Keratinocyte (primary cell): ENCODE measurements around the gene PAX5. TPM values are rescaled to one million over a fixed set of nuclear protein-coding genes. Genes with fewer than 3 reads are reported as not detected.

Experiments used
- DNase-seq: peaks from one replicate; pipeline ENCODE4 v3.0.0-alpha.2; 2011; ENCODE audit warnings: low read depth, missing footprints, low spot score
- FAIRE-seq: peaks from 2 replicates; lab custom pipeline; 2011; peaks lifted over from hg19 to GRCh38; lab: Jason Lieb, UNC
- H2AFZ ChIP-seq: 2 replicates; pipeline ENCODE4 v1.6.0; 2012; ENCODE audit warnings: low read length, control low read depth, inconsistent platforms; ENCODE audit not compliant: control insufficient read depth
- H3K27ac ChIP-seq: 2 replicates; pipeline ENCODE4 v1.5.1; 2011; ENCODE audit warnings: low read length; ENCODE audit not compliant: control insufficient read depth, insufficient read depth
- H3K27me3 ChIP-seq: 3 replicates; pipeline ENCODE4 v1.6.0; 2011; ENCODE audit warnings: low read length; ENCODE audit not compliant: control insufficient read depth, insufficient read depth; ENCODE audit errors: extremely low read depth
- H3K36me3 ChIP-seq, 2 experiments: 2 replicates in 1 of 2; 3 replicates in 1 of 2; pipeline ENCODE4 v1.5.1; 2011; ENCODE audit warnings: low read length in 2 of 2, mild to moderate bottlenecking in 1 of 2; ENCODE audit not compliant: control insufficient read depth in 2 of 2, insufficient read depth in 2 of 2; ENCODE audit errors: extremely low read depth in 1 of 2
- H3K4me1 ChIP-seq: 3 replicates; pipeline ENCODE4 v1.5.1; 2011; ENCODE audit warnings: low read length; ENCODE audit not compliant: control insufficient read depth, insufficient read depth; ENCODE audit errors: extremely low read depth
- H3K4me2 ChIP-seq: 3 replicates; pipeline ENCODE4 v1.6.0; 2011; ENCODE audit warnings: low read depth, low read length; ENCODE audit not compliant: control insufficient read depth, insufficient read depth; ENCODE audit errors: extremely low read depth
- H3K4me3 ChIP-seq, 3 experiments: fragments of 200-600 bp in 1 of 3; sonication (generic) in 1 of 3; 2 replicates in 2 of 3; 3 replicates in 1 of 3; pipeline ENCODE4 v1.5.1; 2011 to 2016; ENCODE audit warnings: low read length in 3 of 3, mild to moderate bottlenecking in 3 of 3, control low read depth in 2 of 3, inconsistent platforms in 1 of 3, low read depth in 1 of 3, mixed read lengths in 1 of 3, mixed run types in 1 of 3, moderate library complexity in 1 of 3; ENCODE audit not compliant: control insufficient read depth in 2 of 3, insufficient read depth in 2 of 3; ENCODE audit errors: extremely low read depth in 1 of 3
- H3K79me2 ChIP-seq: 2 replicates; pipeline ENCODE4 v1.6.0; 2012; ENCODE audit warnings: low read length; ENCODE audit not compliant: control insufficient read depth, insufficient read depth
- H3K9ac ChIP-seq: 3 replicates; pipeline ENCODE4 v1.6.0; 2011; ENCODE audit warnings: low read length; ENCODE audit not compliant: control insufficient read depth, insufficient read depth; ENCODE audit errors: extremely low read depth
- H3K9me1 ChIP-seq: 3 replicates; pipeline ENCODE4 v1.6.0; 2011; ENCODE audit warnings: low read length; ENCODE audit not compliant: control insufficient read depth, insufficient read depth; ENCODE audit errors: extremely low read depth
- H3K9me3 ChIP-seq: 2 replicates; pipeline ENCODE4 v1.5.1; 2012; ENCODE audit warnings: low read depth, low read length; ENCODE audit not compliant: control insufficient read depth
- H4K20me1 ChIP-seq: 3 replicates; pipeline ENCODE4 v1.6.0; 2011; ENCODE audit warnings: low read length; ENCODE audit not compliant: control insufficient read depth, insufficient read depth; ENCODE audit errors: extremely low read depth
- EZH2 ChIP-seq: IDR thresholded peaks from one replicate; pipeline ENCODE4 v1.6.1; 2012; ENCODE audit warnings: inconsistent platforms, mild to moderate bottlenecking, low read length, moderate library complexity
- dilution Hi-C: fragments of 300-500 bp; cut with MboI; formaldehyde crosslinking; loops from one replicate; pipeline ENCODE4 v1.7.0; 2020; ENCODE audit warnings: low sequenced_read_pairs; ENCODE audit not compliant: extremely low pct_ligation_motif_present
- polyA plus RNA-seq, 5 experiments: library from polyadenylated mRNA; depleted of rRNA in 3 of 5; stranded (reverse) in 3 of 5; stranded (forward) in 1 of 5; unstranded in 1 of 5; fragments of >200 nt; gene quantifications; 1 replicate in 1 of 5; 2 replicates in 3 of 5; 3 replicates in 1 of 5; pipeline versions ENCODE4 v1.2.1 to v1.2.3, GENCODE V29; 2011 to 2012; ENCODE audit warnings: missing spikeins in 2 of 5, low read depth in 1 of 5, low replicate concordance in 1 of 5
- small RNA-seq, 3 experiments: library from RNA; depleted of rRNA; stranded (forward); fragments of <200 nt; gene quantifications; one replicate each; pipeline ENCODE3, GENCODE V24; 2012; ENCODE audit warnings: low read depth in 3 of 3, low replicate concordance in 1 of 3; ENCODE audit not compliant: insufficient read length in 3 of 3
- TF ChIP-seq, protein P1 (sequence below), 3 experiments: IDR thresholded peaks in 1 of 3; conservative IDR thresholded peaks in 1 of 3; optimal IDR thresholded peaks in 1 of 3; 2 replicates in 2 of 3; 3 replicates in 1 of 3; pipeline versions ENCODE3 to v1.5.1; 2011; ENCODE audit warnings: low read length in 3 of 3, mild to moderate bottlenecking in 3 of 3, moderate library complexity in 2 of 3, control low read depth in 1 of 3, inconsistent platforms in 1 of 3; ENCODE audit not compliant: insufficient read depth in 2 of 3; ENCODE audit errors: extremely low read depth in 1 of 3

PAX5 gene
- polyA plus RNA-seq, 1 donor (not counting 4 experiments of a cell fraction or from before 2014, with no cell fraction given), result not detected

DNA sequence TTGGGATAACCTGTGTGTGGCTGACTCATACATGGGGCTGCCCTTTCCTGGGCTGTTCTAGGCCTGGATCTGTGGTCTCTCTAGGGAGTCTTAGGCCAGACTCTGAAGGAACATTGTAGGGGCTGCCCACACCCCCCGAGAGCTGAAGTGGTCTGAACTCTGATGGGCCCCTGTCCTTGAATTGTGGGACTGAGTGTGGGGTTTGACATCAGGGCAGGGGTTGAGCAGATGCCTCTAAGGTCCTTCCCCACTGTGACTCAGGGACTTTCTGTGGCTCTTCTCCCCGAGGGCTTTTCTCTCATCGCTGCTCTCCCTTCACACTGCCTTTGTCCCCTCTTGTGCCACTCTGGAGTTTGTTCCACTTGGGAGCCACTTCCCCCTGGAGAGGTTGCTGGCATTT, 246.4 kb downstream of the PAX5 start:
- H3K9me1 ChIP-seq, result no peaks in the 10 kb centered on the region
- DNase-seq, result no peak
- no peak overlapping the region for H3K9ac ChIP-seq
- TF ChIP-seq, protein P1, sequence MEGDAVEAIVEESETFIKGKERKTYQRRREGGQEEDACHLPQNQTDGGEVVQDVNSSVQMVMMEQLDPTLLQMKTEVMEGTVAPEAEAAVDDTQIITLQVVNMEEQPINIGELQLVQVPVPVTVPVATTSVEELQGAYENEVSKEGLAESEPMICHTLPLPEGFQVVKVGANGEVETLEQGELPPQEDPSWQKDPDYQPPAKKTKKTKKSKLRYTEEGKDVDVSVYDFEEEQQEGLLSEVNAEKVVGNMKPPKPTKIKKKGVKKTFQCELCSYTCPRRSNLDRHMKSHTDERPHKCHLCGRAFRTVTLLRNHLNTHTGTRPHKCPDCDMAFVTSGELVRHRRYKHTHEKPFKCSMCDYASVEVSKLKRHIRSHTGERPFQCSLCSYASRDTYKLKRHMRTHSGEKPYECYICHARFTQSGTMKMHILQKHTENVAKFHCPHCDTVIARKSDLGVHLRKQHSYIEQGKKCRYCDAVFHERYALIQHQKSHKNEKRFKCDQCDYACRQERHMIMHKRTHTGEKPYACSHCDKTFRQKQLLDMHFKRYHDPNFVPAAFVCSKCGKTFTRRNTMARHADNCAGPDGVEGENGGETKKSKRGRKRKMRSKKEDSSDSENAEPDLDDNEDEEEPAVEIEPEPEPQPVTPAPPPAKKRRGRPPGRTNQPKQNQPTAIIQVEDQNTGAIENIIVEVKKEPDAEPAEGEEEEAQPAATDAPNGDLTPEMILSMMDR (optimal IDR thresholded peaks at IDR 0.05 in 1 of 3, IDR thresholded peaks at IDR 0.05 in 1 of 3, conservative IDR thresholded peaks at IDR 0.05 in 1 of 3; ENCODE audit: extremely low read depth in 1 of 3, insufficient read depth in 2 of 3, low read length in 3 of 3), result no peak
- no peak for TF ChIP-seq EZH2
- no peak for FAIRE-seq
- H3K79me2 ChIP-seq, result no peaks in the 10 kb centered on the region
- no peak overlapping the region for H3K4me2 ChIP-seq
- H3K36me3 ChIP-seq, result no peaks in the 10 kb centered on the region
- no peaks in the 10 kb centered on the region for H3K4me1 ChIP-seq
- H4K20me1 ChIP-seq, result no peaks in the 10 kb centered on the region
- H3K27ac ChIP-seq, result no peak overlapping the region
- H3K27me3 ChIP-seq, result no peaks in the 10 kb centered on the region
- no peak overlapping the region for H3K4me3 ChIP-seq
- no peaks in the 10 kb centered on the region for H3K9me3 ChIP-seq
- dilution Hi-C loops, result no loop called here
- H2AFZ ChIP-seq, result no peak overlapping the region

Small RNAs within 50 kb of the gene (small RNA-seq; reads per million reads assigned to genes)
- gene MIR4475, result 0 to 0.67 (median 0.50) reads per million in 3 experiments
- gene MIR4476, result 0 reads per million in 3 experiments
- 0 reads per million in 3 experiments for gene MIR4540

Other genes starting within 250 kb of the PAX5 start
- gene ZCCHC7, start 86.3 kb upstream of the PAX5 start, polyA plus RNA-seq, result 11.9 to 17.1 TPM (median 16.5 TPM) in 3 replicates